Measurements from ENCODE around the gene UNC119.

UNC119 gene

DNA sequence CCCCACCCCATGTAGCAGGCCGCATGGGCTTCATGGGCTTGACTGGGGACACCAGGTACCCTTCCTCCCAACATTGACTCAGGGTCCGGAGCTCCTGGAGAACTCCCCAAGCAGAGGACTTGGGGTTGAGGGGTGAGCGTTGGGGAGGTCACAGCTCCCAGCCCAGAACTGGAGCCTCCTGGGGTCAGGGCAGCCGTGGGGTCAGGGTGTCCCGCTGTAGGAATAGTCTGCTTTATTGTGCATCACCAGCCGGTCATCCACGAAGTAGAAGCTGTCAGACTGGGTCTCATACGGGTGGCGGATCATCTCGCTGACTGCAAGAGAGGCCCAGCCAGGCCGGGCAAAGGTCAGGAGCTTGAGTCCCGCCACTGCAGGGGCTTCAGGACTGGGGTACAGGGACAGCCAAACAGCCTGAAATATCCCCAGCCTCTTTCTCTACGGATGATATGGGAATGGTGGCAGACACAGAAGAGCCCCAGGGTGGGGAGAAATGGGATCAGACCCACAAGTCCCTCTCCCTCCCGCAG is 5.3 kb downstream of the UNC119 start:
- H3K4me3 ChIP-seq (ENCODE audit: low read depth, low read length) = no peak overlapping the region
- no peak for DNase-seq (ENCODE audit: low read depth)

GRCh38 chr17:28545787-28546415 is 6.5 kb downstream of the UNC119 start:
- H3K4me3 ChIP-seq (ENCODE audit: low read depth, low read length) = no peak overlapping the region
- no peak for DNase-seq (ENCODE audit: low read depth)

DNA sequence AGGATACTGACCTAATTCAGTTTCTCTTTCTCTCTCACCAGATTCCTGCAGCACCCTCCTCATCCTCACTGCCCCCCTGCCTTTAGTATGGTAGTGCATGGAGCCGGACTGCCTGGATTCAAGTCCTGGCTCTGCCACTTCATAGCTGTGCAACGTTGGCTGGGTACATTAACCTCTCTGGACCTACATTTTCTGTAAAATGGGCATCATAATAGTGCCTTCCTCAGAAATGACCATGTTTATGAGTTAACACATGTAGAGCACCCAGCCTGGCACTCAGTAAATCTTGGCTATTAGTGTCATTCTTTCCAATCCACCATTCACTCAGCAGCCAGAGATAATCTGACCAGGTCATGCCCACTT is 7.3 kb downstream of the UNC119 start:
- H3K4me3 ChIP-seq (ENCODE audit: low read depth, low read length) = no peak overlapping the region
- no peak for DNase-seq (ENCODE audit: low read depth)

- DNase-seq (ENCODE audit: low read depth) = no peak
- H3K4me3 ChIP-seq (ENCODE audit: low read depth, low read length) = no peak overlapping the region
Observed at GRCh38 chr17:28544402-28545140, 7.9 kb downstream of the UNC119 start.

- DNase-seq (ENCODE audit: low read depth) = no peak
- no peak overlapping the region for H3K4me3 ChIP-seq (ENCODE audit: low read depth, low read length)
Observed at GRCh38 chr17:28541439-28541838, 11.0 kb downstream of the UNC119 start.

DNA sequence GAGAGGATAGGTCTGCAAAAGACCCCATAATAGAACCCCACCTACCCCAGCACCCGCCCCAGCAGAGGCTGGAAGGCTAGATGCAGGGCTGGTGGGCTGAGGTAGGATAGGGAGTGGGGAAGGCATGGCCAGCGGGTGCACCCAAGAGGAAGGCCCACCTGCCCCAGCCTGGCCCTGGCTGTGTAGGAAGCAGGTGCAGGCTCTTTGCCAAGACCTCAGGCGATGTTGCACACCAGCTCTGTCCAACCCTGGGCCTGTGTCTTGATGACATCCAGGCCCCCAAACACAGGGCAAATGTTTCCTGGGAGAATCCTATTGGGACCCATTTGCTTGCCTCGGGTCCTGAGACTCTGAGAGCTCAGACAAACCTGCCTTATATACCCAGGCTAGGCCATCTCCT is 12.2 kb downstream of the UNC119 start:
- no peak overlapping the region for H3K4me3 ChIP-seq (ENCODE audit: low read depth, low read length)
- no peak for DNase-seq (ENCODE audit: low read depth)

GRCh38 chr17:28538296-28538895 is 14.0 kb downstream of the UNC119 start:
- no peak for DNase-seq (ENCODE audit: low read depth)
- H3K4me3 ChIP-seq (ENCODE audit: low read depth, low read length) = no peak overlapping the region

GRCh38 chr17:28537219-28537610 is 15.2 kb downstream of the UNC119 start:
- no peak overlapping the region for H3K4me3 ChIP-seq (ENCODE audit: low read depth, low read length)
- DNase-seq (ENCODE audit: low read depth) = no peak

DNA sequence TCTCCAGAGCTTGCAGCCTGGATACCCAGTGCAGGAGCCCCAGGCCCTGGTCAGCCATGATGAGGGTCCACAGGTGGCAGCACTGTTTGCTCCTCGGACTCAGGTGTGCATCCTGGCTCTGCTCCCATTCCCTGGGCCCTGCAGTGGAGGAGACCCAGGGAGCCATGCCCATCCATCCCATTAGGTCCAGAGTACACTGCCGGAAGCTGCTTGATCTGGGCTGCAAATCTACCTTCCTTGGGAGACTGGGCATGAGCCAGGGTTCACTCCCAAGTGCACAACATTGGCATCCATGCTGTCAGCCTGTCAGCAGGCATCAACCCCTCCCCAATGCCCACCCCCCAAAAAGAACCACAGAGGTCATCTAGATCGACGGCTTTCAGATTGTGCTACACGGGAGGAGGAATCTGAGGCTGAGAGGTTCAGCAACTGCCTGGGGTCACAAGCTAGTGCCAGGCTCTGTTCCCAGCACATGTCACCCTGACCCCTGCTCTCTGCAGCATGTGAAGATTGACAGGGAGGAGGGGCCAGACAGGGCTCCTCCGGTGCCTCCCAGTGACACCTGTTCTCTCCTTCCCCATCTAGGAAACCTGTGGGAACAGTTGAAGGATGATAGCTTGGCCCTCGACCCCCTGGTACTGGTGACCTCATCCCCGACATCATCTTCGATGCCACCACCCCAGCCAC is 15.7 kb downstream of the UNC119 start:
- H3K4me3 ChIP-seq (ENCODE audit: low read depth, low read length) = no peak overlapping the region
- no peak for DNase-seq (ENCODE audit: low read depth)

DNA sequence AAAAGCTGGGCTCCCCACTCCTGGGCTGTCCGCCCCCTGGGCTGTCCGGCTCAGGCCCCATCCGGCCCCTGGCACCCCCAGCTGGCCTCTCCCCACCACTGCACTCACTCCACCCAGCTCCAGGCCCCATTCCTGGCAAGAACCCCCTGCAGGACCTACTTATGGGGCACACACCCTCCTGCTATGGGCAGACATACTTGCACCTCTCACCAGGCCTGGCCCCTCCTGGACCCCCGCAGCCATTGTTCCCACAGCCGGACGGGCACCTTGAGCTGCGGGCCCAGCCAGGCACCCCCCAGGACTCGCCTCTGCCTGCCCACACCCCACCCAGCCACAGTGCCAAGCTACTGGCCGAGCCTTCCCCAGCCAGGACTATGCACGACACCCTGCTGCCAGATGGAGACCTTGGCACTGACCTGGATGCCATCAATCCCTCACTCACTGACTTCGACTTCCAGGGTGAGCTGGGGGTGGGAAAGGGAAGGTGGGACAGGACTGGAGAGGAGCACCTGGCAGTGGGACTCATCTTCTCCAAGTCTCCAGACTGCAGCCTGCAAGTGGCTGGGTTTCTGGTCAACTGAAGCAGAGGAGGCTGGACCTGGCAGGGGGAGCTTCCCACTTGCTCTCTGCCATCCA is 17.6 kb downstream of the UNC119 start:
- no peak overlapping the region for H3K4me3 ChIP-seq (ENCODE audit: low read depth, low read length)
- DNase-seq (ENCODE audit: low read depth) = no peak

GRCh38 chr17:28533091-28533807 is 19.2 kb downstream of the UNC119 start:
- no peak for DNase-seq (ENCODE audit: low read depth)
- H3K4me3 ChIP-seq (ENCODE audit: low read depth, low read length) = no peak overlapping the region

GRCh38 chr17:28532050-28532960 is 20.1 kb downstream of the UNC119 start:
- no peak overlapping the region for H3K4me3 ChIP-seq (ENCODE audit: low read depth, low read length)
- DNase-seq (ENCODE audit: low read depth) = no peak

DNA sequence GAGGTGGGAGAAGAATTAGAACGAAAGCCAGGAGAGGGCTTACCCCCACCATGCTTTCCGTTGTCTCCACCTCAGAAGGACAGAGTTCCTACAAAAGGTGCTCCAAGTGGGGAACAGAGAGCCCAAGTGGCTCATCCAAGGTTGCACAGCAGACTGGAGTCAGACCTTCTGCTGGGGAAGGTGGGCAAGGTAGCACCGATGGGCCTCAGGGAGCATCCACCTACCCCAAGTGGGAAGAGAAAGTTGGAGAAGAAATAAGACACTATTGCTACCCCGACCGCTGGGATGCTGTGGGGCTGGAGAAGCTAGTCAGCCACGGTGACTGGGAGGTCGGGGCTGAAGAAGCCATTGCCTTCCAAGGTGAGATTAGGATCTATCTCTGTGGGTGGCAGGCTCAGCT is 21.5 kb downstream of the UNC119 start:
- no peak overlapping the region for H3K4me3 ChIP-seq (ENCODE audit: low read depth, low read length)

GRCh38 chr17:28530250-28530649 is 22.2 kb downstream of the UNC119 start:
- no peak for DNase-seq (ENCODE audit: low read depth)
- no peak overlapping the region for H3K4me3 ChIP-seq (ENCODE audit: low read depth, low read length)

More for the DNA sequence above, 21.5 kb downstream of the UNC119 start:
- DNase-seq (ENCODE audit: low read depth) = no peak

DNA sequence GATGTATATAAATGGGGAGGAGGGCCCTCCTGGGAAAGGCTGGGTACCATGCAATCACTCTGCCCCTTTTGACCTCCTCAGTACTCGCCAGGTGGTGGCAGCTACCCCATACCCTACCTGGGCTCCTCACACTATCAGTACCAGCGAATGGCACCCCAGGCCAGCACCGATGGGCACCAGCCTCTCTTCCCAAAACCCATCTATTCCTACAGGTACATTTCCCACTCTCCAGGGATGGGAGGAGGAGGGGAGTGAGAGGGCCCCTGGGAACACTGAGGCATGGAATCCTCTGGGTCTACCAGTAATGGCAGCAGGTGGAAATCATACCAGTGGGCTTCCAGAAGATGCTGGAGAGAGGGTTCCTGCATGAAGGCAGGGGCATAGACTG is 23.4 kb downstream of the UNC119 start:
- no peak overlapping the region for H3K4me3 ChIP-seq (ENCODE audit: low read depth, low read length)
- no peak for DNase-seq (ENCODE audit: low read depth)

- no peak for DNase-seq (ENCODE audit: low read depth)
- no peak overlapping the region for H3K4me3 ChIP-seq (ENCODE audit: low read depth, low read length)
Observed at GRCh38 chr17:28528327-28529012, 24.0 kb downstream of the UNC119 start.

GRCh38 chr17:28527859-28528258 is 24.6 kb downstream of the UNC119 start:
- H3K4me3 ChIP-seq (ENCODE audit: low read depth, low read length) = no peak overlapping the region
- DNase-seq (ENCODE audit: low read depth) = no peak

Data from skeletal muscle cell (primary cell).